ENCODE data around the gene FOLR2.
"Not testable (repeated sequence)": the region's sequence is repeated elsewhere in the genome, so short reads cannot be mapped to it uniquely, and the experiment has no call there.

FOLR2 gene

DNA sequence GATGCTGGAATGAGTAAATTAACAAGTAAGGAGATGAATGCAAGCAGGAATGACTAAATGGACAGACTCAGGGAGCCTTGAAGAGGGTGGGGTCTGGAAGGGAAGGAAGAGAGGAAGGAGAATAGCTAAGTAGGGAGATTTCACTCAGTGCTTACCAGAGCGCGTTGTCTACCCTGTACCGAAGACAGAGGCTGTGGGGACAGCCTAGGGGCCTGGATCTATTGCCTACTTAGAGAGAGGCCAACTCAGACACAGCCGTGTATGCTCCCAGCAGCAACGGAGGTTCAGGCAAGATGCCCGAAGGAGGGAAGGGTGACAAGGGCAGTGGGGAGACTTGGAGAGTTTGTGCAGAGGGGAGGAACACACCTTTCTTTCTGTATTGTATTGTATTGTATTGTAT lies at the start of gene FOLR2:
Gene FOLR2 (plus strand): TSS at position 157 of the 400 bp plus-strand sequence. CDS start 1,791 bp downstream, outside the sequence.
- DNase-seq, result no peak

DNA sequence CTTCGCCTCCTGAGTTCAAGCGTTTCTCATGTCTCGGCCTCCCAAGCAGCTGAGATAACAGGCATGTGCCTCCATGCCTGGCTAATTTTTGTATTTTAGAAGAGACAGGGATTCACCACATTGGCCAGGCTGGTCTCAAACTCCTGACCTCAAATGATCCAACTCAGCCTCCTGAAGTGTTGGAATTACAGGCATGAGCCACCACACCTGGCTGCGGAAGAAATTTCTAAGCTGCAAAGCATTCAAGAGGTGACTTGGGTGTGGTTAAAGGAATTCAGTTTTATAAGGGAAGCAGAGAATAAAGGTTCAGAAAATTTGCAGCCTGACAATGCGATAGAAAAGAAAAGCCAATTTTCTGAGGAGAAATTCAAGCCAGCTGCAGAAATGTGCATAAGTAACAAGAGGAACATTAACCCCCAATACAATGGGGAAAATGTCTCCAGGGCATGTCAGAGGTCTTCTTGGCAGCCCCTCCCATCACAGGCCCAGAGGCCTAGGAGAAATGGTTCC lies 47.5 kb upstream of the FOLR2 start:
- not testable (repeated sequence) for DNase-seq

DNA sequence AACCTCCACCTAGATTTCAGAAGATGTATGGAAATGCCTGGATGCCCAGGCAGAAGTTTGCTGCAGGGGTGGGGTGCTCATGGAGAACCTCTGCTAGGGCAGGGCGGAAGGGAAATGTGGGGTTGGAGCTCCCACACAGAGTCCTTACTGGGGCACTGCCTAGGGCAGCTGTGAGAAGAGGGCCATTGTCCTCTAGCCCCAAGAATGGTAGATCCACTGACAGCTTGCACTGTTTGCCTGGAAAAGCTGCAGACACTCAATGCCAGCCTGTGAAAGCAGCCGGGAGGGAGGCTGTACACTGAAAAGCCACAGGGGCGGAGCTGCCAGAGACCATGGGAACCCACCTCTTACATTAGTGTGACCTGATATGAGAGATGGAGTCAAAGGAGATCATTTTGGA lies 46.8 kb upstream of the FOLR2 start:
- not testable (repeated sequence) for DNase-seq

DNA sequence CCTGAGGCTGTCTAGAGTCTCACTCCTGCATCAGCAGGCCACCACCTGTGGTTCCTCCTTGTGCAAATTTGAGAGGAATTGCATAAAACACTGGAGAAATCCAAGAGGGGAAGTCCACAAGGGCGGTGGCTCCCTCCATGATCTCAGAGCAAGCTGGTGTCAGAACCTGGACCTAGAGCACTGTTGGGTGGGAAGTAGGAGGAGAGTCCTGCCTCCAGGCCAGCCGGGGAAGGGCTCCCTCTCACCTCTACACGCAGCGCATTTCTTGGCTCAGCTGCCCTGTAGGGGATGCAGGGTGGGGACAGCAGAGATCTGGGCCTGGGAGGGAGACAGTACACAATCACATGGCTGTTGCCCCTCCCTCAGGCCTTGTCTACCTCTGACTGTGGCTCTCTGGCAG lies 44.6 kb upstream of the FOLR2 start:
- not testable (repeated sequence) for DNase-seq

DNA sequence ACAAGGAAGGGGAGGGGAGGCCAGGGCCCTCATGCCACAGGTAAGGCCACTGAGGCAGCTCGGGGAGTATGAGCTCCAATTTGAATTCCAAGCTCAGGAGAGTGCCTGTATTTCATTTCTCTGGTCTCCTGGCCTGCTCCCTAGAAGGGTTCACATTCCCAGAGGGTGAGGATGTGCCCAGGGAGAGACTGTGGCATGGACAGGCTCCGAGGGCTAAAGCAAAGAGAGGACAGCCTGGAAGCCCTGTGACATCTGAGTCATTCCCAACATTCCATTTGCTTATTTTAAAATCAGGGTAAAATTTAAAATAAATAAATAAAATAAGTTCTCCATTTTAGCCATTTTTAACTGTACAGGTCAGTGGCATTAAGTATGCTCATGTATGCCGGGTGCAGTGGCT lies 43.3 kb upstream of the FOLR2 start:
- DNase-seq, result no peak

DNA sequence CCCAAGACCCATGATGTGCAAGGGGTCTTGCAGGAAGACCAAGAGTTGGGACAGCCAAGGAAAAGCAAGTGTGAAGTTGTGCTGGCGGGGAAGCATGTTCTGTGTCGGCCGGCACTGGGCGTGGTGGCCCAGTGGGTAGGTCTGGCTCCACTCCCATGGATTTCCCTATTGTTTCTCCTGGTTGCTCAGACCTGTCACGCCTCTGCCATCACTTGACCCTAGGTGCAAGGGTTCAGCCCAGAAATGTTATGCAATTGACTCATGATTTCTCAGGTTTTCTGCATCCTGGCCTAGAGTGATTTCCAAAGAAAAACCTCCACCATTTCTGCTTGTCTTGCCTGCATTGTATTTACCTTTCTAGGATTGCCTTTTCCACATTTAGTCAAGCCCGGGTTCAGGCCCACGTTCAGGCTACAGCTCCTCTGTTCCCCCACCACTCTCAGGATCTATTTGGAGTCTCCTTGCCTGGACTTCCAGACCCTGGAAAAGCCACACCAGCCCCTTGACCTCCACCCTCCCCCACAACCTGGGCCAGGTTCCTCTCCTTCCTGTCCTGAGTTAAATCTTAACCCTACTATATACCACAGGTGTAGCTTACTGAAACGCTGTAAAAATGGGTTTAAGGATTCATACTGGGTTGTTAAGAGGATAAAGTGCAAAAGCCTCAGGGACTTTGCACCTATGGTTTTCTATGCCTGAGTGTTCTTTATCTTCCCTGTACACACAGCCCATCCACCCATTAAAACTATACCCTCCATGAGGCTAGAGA lies 42.1 kb upstream of the FOLR2 start:
- no peak for DNase-seq

DNA sequence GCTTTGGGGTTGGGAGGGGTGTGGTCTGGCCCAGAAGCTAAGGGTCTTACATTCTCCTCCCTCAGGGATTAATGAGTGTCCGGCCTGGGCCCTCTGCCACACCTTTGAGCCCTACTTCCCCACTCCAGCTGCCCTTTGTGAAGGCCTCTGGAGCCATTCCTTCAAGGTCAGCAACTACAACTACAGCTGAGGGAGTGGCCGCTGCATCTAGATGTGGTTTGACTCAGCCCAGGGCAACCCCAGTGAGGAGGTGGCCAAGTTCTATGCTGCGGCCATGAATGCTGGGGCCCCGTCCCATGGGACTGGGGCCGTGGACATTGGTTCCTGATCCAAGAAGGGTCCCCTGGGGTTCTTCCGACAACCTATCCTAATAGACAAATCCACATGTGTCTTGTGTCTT lies 38.9 kb upstream of the FOLR2 start:
- no peak for DNase-seq

DNA sequence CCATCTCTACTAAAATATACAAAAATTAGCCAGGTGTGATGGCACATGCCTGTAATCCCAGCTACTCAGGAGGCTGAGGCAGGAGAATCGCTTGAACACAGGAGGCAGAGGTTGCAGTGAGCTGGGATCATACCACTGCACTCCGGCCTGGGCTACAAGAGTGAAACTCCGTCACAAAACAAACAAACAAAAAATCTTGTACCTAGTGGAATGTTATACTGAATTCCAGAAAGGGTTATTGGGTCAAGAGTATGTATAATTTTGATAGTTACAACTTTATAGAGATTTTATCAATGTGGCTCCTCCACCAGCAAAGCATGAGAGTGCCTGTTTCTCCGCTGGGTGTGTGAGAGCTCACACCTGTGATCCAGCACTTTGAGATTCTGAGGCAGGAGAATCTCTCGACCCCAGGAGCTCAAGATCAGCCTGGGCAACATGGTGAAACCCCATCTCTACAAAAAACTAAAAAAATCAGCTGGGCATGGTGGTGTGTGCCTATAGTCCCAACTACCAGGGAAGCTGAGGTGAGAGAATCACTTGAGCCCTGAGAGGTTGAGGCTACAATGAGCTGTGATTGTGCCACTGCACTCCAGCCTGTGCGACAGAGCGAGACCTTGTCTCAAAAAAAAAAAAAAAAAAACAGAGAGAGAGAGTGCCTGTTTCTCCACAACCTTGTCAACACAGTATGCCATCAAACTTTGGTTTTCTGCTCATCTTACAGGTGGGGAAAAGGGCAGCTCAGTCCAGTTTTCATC lies 37.4 kb upstream of the FOLR2 start:
- DNase-seq, result no peak

DNA sequence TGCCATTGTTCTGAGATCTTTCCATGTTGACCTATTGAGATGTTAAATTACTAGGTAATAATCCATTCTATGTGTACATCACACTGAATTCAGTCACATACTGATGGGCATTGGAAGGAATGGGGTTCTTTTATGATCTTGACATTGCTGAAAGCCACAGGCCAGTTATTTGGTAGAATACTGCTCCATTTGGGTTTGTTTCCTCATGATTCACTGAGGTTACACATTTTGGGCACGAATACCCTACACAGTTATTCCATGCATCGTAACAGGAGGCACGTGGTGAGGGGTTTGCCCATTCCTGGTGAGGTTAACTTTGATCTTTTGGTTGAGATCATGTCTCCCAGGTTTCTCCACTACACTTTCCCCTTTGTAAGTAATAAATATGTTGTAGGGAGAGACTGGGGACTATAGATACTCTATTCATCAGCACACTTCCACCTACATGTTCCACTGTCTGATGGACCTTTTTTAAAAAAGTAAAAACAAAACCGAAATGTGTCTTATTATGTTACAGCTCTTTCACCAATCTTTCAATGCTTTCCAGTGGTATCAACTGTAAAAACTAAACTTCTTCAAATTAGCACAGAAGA lies 36.7 kb upstream of the FOLR2 start:
- DNase-seq, result no peak

DNA sequence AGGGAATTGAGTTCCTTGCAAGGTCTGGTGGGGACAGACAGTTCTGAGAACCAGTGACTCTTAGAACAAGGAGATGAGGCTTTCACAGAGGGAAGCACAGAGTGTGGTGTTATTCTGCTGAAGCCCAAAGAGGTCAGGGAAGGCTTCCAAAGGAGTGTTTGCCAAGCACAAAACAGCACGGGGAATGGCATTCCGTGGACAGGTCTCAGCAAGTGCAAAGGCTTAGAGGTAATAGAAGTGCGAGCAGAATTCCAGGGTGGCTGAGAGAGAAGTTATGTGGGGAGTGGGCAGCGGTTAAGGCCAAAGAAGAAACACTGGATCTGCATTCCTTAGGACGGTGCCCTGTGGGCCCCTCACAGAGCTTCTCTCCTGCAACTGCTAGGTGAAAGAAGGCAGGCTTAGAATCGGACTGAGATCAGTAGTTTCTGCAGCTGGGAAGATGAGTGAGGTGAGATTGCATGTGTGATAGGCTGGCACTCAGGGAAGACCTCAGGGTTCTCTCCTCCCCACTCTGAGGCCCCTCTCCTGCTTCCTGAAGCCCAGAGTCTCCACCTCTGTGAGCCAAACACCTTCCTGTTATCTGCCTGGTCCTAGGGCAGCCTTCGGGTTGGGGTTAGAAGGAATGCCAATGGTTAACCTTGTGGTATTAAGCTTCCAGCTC lies 35.6 kb upstream of the FOLR2 start:
- not testable (repeated sequence) for DNase-seq

DNA sequence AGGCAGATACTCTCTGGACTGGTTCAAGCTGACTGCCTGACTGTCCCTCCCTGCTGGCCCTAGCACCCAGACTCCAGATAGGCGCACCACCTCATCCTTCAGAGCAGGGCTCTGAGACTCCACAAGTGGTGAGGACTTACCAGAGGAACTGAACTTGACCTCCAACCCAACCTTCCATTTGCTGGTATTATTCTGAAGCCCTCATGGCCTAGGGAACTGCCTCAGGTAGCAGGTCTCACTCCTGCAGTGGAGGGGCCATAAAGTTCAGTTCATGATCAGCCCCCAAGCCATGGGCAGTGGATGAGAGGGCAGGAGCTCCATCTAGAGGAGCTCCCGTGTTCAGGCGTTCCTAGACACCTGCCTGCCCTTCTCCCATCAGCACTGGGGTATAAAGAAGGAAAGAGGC lies 35.0 kb upstream of the FOLR2 start:
- not testable (repeated sequence) for DNase-seq

DNA sequence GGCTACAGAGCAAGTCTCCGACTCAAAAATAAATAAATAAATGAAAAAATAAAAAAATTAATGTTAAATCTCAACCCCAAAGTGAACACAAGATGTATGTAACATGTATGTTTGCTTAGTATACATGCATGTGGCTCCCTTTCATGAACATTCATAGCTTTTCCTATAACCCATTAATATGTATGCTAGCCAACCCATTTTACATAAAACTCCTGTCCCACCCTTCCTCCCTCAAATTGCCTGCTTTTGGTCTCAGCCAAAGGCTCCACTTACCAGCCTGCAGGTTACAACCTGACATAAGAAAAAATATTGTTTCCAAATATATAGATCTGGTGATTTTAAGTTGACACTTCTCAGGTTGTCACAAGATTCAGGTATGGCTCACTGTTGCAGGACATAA lies 28.3 kb upstream of the FOLR2 start:
- no peak for DNase-seq

DNA sequence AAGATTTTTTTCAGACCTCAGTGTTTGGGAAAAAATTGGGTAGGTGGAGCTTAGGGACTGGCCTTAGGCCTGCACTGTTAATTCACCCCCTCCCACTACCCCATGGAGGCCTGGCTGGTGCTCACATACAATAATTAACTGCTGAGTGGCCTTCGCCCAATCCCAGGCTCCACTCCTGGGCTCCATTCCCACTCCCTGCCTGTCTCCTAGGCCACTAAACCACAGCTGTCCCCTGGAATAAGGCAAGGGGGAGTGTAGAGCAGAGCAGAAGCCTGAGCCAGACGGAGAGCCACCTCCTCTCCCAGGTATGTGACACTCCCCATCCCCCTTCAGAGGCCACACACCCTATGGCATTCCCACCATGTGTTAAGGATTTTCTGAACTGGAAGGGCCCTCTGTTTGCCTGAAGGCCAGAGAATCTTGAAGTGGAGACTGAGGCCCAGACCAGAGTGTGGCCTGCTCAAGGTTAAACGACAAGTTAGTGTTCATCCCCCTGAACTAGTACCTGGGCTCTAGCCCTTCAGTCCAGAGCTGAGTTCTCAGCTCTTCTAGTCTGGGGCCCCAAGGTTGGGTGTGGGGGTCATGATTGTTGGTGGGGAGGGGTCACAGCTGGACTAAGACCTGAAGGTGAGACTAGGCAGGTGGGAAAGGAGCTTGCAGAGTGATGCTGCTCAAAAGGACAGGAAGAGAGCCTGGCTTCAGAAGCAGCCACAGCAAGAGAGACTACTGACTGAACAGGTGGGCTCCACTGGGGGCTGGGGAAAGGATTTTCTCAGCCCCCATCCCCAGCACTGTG lies 26.9 kb upstream of the FOLR2 start:
- DNase-seq, result no peak

DNA sequence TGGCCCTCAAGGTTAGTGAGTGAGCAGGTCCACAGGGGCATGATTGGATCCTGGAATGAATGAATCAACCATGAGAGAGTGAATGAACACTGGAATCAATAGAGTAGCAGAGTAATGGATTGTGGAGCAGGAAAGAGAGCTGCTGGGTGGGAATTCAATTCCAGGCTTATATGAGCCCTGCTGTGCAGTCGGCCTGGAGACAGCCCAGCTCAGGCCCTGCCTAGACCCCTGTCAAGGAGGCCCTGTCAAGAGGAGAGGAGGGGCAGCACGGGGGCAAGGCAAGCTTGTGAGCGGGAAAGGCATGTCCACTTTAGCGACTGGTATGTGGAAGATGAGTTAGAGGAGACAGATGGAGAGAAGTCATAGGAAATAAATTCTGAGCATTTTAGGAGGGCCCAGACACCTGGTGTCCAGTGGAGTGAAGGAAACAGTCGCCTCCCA lies 25.9 kb upstream of the FOLR2 start:
- no peak for DNase-seq

DNA sequence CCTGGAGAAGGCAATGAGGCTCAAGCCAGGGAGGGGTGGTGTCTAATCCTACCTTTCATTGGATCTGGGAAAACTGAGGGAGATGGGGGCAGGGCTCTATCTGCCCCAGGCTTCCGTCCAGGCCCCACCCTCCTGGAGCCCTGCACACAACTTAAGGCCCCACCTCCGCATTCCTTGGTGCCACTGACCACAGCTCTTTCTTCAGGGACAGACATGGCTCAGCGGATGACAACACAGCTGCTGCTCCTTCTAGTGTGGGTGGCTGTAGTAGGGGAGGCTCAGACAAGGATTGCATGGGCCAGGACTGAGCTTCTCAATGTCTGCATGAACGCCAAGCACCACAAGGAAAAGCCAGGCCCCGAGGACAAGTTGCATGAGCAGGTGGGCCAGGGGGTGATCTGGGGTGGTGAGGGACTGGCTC lies 24.6 kb upstream of the FOLR2 start, which contains the start of gene FOLR1:
Gene FOLR1 (plus strand): TSS at position 180 of the 421 bp plus-strand sequence. CDS start 34 bp downstream, at position 214.
- DNase-seq, result no peak

DNA sequence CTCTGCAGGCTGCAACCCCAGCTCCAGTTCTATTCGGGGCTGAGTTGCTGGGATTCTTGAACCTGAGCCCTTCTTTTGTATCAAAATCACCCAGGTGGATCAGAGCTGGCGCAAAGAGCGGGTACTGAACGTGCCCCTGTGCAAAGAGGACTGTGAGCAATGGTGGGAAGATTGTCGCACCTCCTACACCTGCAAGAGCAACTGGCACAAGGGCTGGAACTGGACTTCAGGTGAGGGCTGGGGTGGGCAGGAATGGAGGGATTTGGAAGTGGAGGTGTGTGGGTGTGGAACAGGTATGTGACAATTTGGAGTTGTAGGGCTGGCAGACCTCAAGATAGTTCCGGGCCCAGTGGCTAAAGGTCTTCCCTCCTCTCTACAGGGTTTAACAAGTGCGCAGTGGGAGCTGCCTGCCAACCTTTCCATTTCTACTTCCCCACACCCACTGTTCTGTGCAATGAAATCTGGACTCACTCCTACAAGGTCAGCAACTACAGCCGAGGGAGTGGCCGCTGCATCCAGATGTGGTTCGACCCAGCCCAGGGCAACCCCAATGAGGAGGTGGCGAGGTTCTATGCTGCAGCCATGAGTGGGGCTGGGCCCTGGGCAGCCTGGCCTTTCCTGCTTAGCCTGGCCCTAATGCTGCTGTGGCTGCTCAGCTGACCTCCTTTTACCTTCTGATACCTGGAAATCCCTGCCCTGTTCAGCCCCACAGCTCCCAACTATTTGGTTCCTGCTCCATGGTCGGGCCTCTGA lies 20.9 kb upstream of the FOLR2 start:
- no peak for DNase-seq

DNA sequence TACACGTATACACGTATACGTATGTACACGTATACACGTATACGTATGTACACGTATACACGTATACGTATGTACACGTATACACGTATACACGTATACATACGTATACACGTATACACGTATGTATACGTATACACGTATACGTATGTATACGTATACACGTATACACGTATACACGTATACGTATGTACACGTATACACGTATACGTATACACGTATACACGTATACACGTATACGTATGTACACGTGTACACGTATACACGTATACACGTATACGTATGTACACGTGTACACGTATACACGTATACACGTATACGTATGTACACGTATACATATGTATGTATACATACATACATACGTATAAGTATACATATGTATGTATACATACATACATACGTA lies 15.1 kb upstream of the FOLR2 start:
- not testable (repeated sequence) for DNase-seq

DNA sequence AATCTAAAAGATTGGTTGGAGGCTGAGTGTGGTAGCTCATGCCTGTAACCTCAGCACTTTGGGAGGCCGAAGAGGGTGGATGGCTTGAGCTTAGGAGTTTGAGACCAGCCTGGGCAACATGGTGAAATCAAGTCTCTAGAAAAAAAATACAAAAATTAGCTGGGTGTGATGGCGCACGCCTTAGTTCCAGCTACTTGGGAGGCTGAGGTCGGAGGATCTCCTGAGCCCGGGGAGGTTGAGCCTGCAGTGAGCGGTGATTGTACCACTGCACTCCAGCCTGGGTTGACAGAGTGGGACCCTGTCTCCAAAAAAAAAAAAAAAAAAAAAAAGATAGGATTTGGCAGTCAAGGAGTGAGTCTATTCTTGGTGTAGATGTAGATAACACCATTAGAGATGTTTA lies 14.0 kb upstream of the FOLR2 start:
- no peak for DNase-seq

DNA sequence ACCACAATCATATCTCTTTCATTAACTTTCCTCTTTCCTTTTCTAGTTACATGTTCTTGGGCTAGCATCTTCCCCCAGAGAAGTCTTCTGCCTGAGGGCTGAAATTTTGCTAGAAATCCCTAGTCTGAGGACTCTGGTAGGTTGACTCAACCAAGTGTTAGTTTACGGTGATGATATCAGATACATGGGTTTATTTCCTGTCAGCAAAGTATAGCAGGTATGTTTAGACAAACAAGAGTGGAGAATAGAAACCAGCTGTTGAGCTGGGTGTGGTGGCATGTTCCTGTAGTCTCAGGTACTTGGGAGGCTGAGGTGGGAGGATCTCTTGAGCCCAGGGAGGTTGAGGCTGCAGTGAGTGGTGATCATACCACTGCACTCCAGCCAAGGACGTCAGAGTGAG lies 13.4 kb upstream of the FOLR2 start:
- DNase-seq, result no peak

DNA sequence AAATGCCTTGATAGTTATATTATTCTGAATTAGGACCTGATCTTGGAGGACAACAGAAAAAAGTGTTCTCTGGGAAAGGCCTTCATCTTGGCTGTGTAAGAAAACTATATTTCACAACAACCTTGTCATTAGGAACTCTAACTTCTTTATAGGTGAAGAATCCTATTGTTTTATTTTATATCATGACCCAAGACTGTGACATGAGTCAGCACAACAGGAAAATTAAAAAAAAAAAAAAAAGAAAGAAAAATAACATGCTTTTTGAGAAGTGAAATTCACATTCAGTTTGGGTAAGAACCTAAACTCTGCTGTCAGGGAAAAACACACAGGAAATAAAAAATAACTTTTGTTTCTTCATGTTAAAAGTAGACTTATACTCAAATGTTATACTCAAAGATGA lies 11.7 kb upstream of the FOLR2 start:
- DNase-seq, result no peak

DNA sequence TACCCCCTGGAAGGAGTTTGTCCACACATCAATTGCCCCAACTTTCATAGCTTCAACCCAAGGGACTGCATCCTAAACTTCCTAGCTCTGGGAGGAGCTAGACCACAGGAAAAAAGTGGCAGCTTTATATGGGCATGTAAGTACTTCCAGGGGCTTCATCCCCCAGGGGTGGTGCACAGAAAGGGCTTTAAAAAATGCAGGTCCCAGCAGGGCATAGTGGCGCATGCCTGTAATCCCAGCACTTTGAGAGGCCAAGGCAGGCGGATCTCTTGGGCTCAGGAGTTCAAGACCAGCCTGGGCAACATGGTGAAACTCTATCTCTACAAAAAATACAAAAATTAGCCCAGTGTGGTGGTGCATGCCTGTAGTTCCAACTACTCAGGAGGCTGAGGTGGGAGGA lies 9.8 kb upstream of the FOLR2 start:
- not testable (repeated sequence) for DNase-seq

Measured in activated CD4-positive, alpha-beta T cell treated with anti-CD3 and anti-CD28 coated beads for 4 hours (primary cell).